Endothelial cell of umbilical vein (primary cell): ENCODE results near the gene PNPLA3.

Source experiments
- FOS ChIP-seq: IDR thresholded peaks from 2 replicates; pipeline ENCODE4 v1.6.1; 2011; ENCODE audit warnings: mild to moderate bottlenecking, low read length, moderate library complexity, borderline replicate concordance; ENCODE audit not compliant: insufficient read depth
- JUN ChIP-seq: IDR thresholded peaks from 2 replicates; pipeline ENCODE4 v1.6.1; 2011; ENCODE audit warnings: borderline replicate concordance, low read depth; ENCODE audit not compliant: insufficient read length, insufficient read depth
- MYC ChIP-seq: IDR thresholded peaks from one replicate; pipeline ENCODE4 v1.6.1; 2011; ENCODE audit warnings: mild to moderate bottlenecking, low read depth, low read length
- TF ChIP-seq, protein P1 (sequence below), 2 donors: IDR thresholded peaks; 1 replicate in 1 of 2; 2 replicates in 1 of 2; pipeline ENCODE4 v1.5.1; 2011; ENCODE audit warnings: low read length in 2 of 2, mild to moderate bottlenecking in 2 of 2, moderate library complexity in 2 of 2, control low read depth in 1 of 2, inconsistent platforms in 1 of 2, low read depth in 1 of 2; ENCODE audit not compliant: insufficient read depth in 1 of 2; ENCODE audit errors: extremely low read depth in 1 of 2

DNA sequence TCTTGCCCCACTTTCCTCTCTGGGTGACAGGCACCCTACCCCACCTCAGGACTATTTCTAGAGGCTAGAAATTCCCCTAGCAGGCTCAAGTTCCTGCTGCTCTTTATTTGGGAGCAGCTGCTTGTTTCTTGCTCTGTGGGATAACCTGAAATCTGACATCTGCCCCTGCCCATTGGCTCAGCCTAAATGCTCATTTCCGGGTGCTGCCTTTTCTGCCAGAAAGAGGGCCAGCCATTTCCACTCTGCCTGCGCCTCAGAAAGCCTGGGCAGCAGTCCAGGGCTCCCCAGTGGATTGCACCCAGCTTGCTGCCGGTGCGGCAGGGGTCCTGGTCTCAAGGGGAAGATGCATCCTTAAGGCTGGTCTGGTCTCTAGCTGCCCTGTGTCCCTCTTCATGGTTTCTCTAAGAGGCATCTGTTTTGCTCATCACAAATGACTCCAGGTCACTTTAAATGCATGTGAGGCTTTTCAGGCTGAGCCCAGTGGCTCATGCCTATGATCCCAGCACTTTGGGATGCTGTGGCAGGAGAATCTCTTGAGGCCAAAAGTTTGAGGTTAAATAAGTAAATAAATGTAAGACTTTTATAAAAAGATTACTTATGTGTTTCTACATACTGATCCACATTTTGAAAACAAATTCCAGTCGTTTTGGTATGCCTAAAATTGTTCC is 21.5 kb upstream of the PNPLA3 start:
- TF ChIP-seq FOS = no peak
- TF ChIP-seq, protein P1, sequence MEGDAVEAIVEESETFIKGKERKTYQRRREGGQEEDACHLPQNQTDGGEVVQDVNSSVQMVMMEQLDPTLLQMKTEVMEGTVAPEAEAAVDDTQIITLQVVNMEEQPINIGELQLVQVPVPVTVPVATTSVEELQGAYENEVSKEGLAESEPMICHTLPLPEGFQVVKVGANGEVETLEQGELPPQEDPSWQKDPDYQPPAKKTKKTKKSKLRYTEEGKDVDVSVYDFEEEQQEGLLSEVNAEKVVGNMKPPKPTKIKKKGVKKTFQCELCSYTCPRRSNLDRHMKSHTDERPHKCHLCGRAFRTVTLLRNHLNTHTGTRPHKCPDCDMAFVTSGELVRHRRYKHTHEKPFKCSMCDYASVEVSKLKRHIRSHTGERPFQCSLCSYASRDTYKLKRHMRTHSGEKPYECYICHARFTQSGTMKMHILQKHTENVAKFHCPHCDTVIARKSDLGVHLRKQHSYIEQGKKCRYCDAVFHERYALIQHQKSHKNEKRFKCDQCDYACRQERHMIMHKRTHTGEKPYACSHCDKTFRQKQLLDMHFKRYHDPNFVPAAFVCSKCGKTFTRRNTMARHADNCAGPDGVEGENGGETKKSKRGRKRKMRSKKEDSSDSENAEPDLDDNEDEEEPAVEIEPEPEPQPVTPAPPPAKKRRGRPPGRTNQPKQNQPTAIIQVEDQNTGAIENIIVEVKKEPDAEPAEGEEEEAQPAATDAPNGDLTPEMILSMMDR (IDR thresholded peaks at IDR 0.05; ENCODE audit: extremely low read depth in 1 of 2, insufficient read depth in 1 of 2, low read depth in 1 of 2, low read length in 2 of 2) = no peak
- no peak for TF ChIP-seq JUN
- TF ChIP-seq MYC = no peak
